Measurements from ENCODE around the gene IGFN1. TPM values are rescaled to one million over a fixed set of nuclear protein-coding genes. Genes with fewer than 3 reads are reported as not detected.

The IGFN1 gene
- total RNA-seq (10 to 100 TPM; 12.5 to 16.4 TPM), polyA plus RNA-seq (ENCODE audit: insufficient read depth, low read depth, low replicate concordance) (8.2 TPM)
- long read RNA-seq, donor 1: 0 reads
- long read RNA-seq, donor 2: 0 reads

GRCh38 chr1:201190624-201191051 lies at the start of gene IGFN1:
TSS of gene IGFN1 (plus strand) at chr1:201190824. CDS start at chr1:201193294, 2,470 bp downstream.
- TF ChIP-seq POLR2A (IDR thresholded peaks at IDR 0.05): no peak
- TF ChIP-seq, protein P1, sequence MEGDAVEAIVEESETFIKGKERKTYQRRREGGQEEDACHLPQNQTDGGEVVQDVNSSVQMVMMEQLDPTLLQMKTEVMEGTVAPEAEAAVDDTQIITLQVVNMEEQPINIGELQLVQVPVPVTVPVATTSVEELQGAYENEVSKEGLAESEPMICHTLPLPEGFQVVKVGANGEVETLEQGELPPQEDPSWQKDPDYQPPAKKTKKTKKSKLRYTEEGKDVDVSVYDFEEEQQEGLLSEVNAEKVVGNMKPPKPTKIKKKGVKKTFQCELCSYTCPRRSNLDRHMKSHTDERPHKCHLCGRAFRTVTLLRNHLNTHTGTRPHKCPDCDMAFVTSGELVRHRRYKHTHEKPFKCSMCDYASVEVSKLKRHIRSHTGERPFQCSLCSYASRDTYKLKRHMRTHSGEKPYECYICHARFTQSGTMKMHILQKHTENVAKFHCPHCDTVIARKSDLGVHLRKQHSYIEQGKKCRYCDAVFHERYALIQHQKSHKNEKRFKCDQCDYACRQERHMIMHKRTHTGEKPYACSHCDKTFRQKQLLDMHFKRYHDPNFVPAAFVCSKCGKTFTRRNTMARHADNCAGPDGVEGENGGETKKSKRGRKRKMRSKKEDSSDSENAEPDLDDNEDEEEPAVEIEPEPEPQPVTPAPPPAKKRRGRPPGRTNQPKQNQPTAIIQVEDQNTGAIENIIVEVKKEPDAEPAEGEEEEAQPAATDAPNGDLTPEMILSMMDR (IDR thresholded peaks at IDR 0.05): no peak
- H3K9me3 ChIP-seq: no peaks in the 10 kb centered on the region
- DNase-seq: no peak
- H3K27me3 ChIP-seq: no peaks in the 10 kb centered on the region
- 77 to 86% methylated on average over 5 to 9 of the region's 9 CpGs for WGBS, 2 donors
- H3K4me1 ChIP-seq: peaks cover 24% of the 10 kb centered on the region
- intact Hi-C loops (cut with DNase I; ENCODE audit: low total_unique reads): no loop called here
- no peak within 1 kb of the TSS for H3K4me3 ChIP-seq
- H3K36me3 ChIP-seq (ENCODE audit: low read depth, missing control alignments): no peaks in the 10 kb centered on the region
- peak within 1 kb of the TSS in 1 of 2 donors; percentile 72 for H3K27ac ChIP-seq

DNA sequence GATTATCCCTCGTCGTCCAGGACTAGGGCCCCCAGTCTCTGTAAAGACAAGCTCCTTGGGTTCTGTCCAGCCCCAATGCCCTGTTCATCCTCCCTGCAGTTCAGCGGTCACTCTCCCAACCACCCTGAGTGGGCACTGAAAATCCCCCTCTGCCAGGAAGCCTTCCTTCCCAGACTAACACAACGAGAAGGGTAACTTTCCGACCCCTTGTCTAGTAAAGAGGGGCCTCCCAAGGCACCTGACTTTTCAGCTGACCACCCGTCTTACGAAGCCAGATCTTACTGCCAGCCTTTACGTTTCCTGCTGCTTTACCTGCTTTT lies 49.7 kb upstream of the IGFN1 start:
- Histone ChIP-seq H3K4me1 (peaks cover 18% of the 10 kb centered on the region), H3K27me3 (no peaks in the 10 kb centered on the region), H3K36me3 (ENCODE audit: low read depth, missing control alignments) (no peaks in the 10 kb centered on the region), H3K27ac (no peak overlapping the region), H3K4me3 (no peak overlapping the region), H3K9me3 (no peaks in the 10 kb centered on the region)
- intact Hi-C loops (cut with DNase I; ENCODE audit: low total_unique reads): no loop called here
- 87 to 92% methylated on average over 7 to 8 of the region's 8 CpGs for WGBS, 2 donors
- no peak for DNase-seq
- TF ChIP-seq POLR2A (IDR thresholded peaks at IDR 0.05): no peak

DNA sequence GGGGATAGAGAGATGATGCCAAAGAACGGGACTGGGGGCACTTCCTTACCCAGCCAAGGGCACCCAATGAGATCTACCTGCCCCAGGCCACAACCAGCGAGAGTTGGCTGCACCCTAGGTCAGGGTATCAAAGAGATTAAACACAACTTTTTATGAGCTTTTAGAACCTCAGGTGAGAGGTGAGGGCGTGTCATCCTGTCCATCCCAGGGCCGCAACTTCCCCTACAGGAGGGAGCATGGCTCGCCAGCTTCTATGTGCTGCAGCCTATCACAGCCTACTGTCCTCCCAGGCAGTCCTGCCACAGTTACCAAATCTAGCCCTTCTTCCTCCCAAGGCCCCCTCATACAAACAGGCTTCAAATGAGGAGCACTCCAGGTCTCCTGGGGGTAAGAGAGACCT lies 49.2 kb upstream of the IGFN1 start:
- intact Hi-C loops (cut with DNase I; ENCODE audit: low total_unique reads): no loop called here
- Histone ChIP-seq H3K36me3 (ENCODE audit: low read depth, missing control alignments) (no peaks in the 10 kb centered on the region), H3K9me3 (no peaks in the 10 kb centered on the region), H3K4me3 (no peak overlapping the region), H3K27me3 (no peaks in the 10 kb centered on the region), H3K27ac (no peak overlapping the region), H3K4me1 (peaks cover 17% of the 10 kb centered on the region)
- DNase-seq: no peak
- no peak for TF ChIP-seq POLR2A (IDR thresholded peaks at IDR 0.05)
- TF ChIP-seq, protein P1 (IDR thresholded peaks at IDR 0.05): no peak
- 90 to 99% methylated on average over 5 of the region's 5 CpGs for WGBS, 2 donors

DNA sequence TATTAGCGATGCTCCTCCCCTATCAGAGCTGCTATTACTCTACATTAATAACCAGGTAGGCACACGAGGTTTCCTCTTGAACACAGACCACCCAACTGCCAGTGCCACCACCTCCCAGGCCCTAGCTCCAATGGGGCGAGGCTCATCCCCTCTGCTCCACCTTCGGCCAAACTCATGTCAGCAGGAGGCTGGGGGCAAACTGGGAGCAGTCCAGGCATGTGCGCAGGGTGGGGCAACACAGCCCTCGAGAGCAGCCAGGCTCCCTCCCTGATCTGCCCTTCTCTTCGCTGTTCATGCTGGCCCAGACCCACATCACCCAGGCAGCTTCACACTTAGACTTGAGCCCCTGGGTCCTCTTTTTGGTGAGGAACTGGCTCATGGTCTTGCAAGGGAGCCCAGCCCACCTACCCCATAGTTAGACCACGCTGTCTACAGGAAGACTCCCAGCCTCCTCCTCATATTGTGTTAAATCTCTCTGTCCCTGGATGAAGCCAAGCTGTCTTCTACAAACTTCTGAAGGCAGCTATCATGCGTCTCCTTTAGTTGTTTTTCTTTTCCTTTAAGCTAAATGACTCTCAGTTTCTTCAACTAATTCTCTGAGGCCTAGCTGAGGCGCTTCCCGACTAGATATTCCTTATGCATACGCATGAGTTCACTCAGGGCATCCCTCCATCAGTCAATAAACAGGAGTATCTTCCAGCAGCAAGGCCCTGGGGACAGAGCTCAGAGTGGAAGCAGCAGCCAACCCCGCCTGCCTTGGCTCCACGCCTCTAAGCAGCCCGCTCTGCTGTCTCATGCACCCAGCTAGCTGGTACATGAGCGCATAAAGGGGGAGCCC lies 48.4 kb upstream of the IGFN1 start:
- H3K4me1 ChIP-seq: peaks cover 17% of the 10 kb centered on the region
- no peaks in the 10 kb centered on the region for H3K27me3 ChIP-seq
- intact Hi-C loops (cut with DNase I; ENCODE audit: low total_unique reads): no loop called here
- H3K4me3 ChIP-seq: no peak overlapping the region
- no peaks in the 10 kb centered on the region for H3K9me3 ChIP-seq
- WGBS, 2 donors: 72 to 80% methylated on average over 14 to 16 of the region's 16 CpGs
- TF ChIP-seq, protein P1 (IDR thresholded peaks at IDR 0.05): no peak
- no peak for TF ChIP-seq POLR2A (IDR thresholded peaks at IDR 0.05)
- no peaks in the 10 kb centered on the region for H3K36me3 ChIP-seq (ENCODE audit: low read depth, missing control alignments)
- H3K27ac ChIP-seq: no peak overlapping the region
- peak; percentile 46 for DNase-seq

GRCh38 chr1:201142849-201143725 lies 47.5 kb upstream of the IGFN1 start:
- no peaks in the 10 kb centered on the region for H3K27me3 ChIP-seq
- TF ChIP-seq, protein P1 (IDR thresholded peaks at IDR 0.05): no peak
- no peak for TF ChIP-seq POLR2A (IDR thresholded peaks at IDR 0.05)
- H3K27ac ChIP-seq: no peak overlapping the region
- no peak for DNase-seq
- no peaks in the 10 kb centered on the region for H3K9me3 ChIP-seq
- intact Hi-C loops (cut with DNase I; ENCODE audit: low total_unique reads): no loop called here
- WGBS, 2 donors: 84 to 85% methylated on average over 16 of the region's 16 CpGs
- no peak overlapping the region for H3K4me3 ChIP-seq
- H3K36me3 ChIP-seq (ENCODE audit: low read depth, missing control alignments): no peaks in the 10 kb centered on the region
- peaks cover 13% of the 10 kb centered on the region for H3K4me1 ChIP-seq
